Neutrophil (primary cell): ENCODE data around the gene SSUH2.

Experiments used
- H3K27ac ChIP-seq: fragments of 200-600 bp; sonication (generic); 2 replicates; pipeline ENCODE4 v1.5.1; 2016; ENCODE audit warnings: mild to moderate bottlenecking, moderate library complexity
- H3K27me3 ChIP-seq: fragments of 200-600 bp; sonication (generic); 2 replicates; pipeline ENCODE4 v1.6.0; 2016; ENCODE audit warnings: mild to moderate bottlenecking
- H3K36me3 ChIP-seq: fragments of 200-600 bp; sonication (generic); 2 replicates; pipeline ENCODE4 v1.5.1; 2017
- H3K4me1 ChIP-seq, 2 experiments: fragments of 200-600 bp in 1 of 2; sonication (generic) in 1 of 2; 1 replicate in 1 of 2; 2 replicates in 1 of 2; pipeline versions ENCODE4 v1.5.1 to v1.6.1; 2013 to 2016; ENCODE audit warnings: low read depth in 1 of 2, low read length in 1 of 2, mild to moderate bottlenecking in 1 of 2, moderate library complexity in 1 of 2; ENCODE audit not compliant: control insufficient read depth in 1 of 2, insufficient read depth in 1 of 2
- H3K4me3 ChIP-seq, 2 experiments: fragments of 200-600 bp in 1 of 2; sonication (generic) in 1 of 2; 1 replicate in 1 of 2; 2 replicates in 1 of 2; pipeline ENCODE4 v1.5.1; 2013 to 2016; ENCODE audit warnings: low read depth in 1 of 2, low read length in 1 of 2, mild to moderate bottlenecking in 1 of 2, moderate library complexity in 1 of 2
- H3K9me3 ChIP-seq: fragments of 200-600 bp; sonication (generic); 2 replicates; pipeline ENCODE4 v1.5.1; 2016
- TF ChIP-seq, protein P1 (sequence below): fragments of 200-600 bp; sonication (generic); IDR thresholded peaks from 2 replicates; pipeline ENCODE4 v1.5.1; 2016; ENCODE audit warnings: antibody characterized with exemption

The SSUH2 gene

DNA sequence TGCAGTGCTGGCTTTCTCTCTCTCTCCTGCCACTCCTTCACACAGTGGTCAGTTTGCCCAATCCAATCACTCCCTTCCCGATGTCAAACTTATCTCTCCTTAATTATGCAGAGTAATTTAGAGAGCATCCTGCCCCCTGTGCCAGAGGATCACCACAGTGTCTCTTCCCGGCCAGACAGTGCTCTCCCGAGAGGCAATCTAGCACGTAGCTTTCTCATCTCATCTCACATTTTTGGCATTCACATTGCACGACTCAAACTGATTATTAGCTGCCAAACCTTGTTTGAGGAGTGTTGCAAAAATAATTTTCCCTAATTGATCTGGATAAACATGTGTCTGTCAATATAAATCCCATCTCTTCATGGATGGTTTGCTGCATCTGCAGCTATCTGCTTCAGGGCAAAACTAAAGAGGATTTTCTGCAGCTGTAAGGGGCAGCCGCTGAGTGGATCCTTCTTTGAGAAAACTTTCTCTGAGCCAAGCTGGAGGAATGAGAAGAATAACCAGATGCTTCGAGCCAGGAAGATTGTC lies 37.8 kb downstream of the SSUH2 start:
- TF ChIP-seq, protein P1, sequence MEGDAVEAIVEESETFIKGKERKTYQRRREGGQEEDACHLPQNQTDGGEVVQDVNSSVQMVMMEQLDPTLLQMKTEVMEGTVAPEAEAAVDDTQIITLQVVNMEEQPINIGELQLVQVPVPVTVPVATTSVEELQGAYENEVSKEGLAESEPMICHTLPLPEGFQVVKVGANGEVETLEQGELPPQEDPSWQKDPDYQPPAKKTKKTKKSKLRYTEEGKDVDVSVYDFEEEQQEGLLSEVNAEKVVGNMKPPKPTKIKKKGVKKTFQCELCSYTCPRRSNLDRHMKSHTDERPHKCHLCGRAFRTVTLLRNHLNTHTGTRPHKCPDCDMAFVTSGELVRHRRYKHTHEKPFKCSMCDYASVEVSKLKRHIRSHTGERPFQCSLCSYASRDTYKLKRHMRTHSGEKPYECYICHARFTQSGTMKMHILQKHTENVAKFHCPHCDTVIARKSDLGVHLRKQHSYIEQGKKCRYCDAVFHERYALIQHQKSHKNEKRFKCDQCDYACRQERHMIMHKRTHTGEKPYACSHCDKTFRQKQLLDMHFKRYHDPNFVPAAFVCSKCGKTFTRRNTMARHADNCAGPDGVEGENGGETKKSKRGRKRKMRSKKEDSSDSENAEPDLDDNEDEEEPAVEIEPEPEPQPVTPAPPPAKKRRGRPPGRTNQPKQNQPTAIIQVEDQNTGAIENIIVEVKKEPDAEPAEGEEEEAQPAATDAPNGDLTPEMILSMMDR: no peak
- Histone ChIP-seq H3K36me3 (no peaks in the 10 kb centered on the region), H3K9me3 (no peaks in the 10 kb centered on the region), H3K4me1 (no peaks in the 10 kb centered on the region), H3K4me3 (no peak overlapping the region), H3K27ac (no peak overlapping the region), H3K27me3 (no peaks in the 10 kb centered on the region)

DNA sequence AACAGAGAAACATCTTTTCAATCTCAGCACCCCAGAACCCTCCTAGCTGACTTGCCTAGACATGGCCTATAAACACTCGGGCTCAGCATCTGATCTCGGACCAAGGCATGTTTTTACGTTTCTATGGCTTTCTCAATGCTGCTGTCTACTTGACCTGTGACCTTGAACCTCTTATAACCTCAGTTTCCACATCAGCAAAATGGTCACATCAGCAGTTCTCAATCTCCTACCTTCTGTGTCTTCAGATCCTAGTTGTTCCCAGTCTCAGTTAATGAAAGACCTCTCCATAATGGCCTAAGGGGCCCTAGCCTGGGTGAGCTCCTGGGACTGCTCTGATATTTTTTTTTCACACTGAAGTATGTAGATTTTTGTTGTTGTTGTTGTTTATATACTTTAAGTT lies 39.6 kb downstream of the SSUH2 start:
- Histone ChIP-seq H3K9me3 (no peaks in the 10 kb centered on the region), H3K4me1 (no peaks in the 10 kb centered on the region), H3K36me3 (no peaks in the 10 kb centered on the region), H3K27ac (no peak overlapping the region), H3K4me3 (no peak overlapping the region), H3K27me3 (no peaks in the 10 kb centered on the region)
- TF ChIP-seq, protein P1: no peak

DNA sequence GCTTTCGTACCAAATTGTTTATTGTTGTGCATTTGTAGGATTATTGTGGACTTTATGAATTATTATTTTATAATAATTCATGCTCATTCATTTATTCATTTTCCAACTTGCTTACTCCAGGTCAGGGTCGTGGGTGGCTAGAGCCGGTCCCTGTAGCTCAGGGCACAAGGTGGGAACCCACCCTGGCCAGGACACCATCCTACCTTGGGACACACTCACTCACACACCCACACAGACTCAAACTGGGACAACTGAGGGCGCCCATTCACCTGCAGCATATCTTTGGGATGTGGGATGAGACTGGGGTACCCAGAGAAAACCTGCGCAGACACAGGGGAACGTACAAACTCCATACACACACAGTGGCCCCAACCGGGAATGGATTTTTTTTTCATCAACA lies 40.6 kb downstream of the SSUH2 start:
- Histone ChIP-seq H3K36me3 (no peaks in the 10 kb centered on the region), H3K9me3 (no peaks in the 10 kb centered on the region), H3K27me3 (no peaks in the 10 kb centered on the region), H3K4me3 (no peak overlapping the region), H3K4me1 (no peaks in the 10 kb centered on the region), H3K27ac (no peak overlapping the region)
- TF ChIP-seq, protein P1: no peak

DNA sequence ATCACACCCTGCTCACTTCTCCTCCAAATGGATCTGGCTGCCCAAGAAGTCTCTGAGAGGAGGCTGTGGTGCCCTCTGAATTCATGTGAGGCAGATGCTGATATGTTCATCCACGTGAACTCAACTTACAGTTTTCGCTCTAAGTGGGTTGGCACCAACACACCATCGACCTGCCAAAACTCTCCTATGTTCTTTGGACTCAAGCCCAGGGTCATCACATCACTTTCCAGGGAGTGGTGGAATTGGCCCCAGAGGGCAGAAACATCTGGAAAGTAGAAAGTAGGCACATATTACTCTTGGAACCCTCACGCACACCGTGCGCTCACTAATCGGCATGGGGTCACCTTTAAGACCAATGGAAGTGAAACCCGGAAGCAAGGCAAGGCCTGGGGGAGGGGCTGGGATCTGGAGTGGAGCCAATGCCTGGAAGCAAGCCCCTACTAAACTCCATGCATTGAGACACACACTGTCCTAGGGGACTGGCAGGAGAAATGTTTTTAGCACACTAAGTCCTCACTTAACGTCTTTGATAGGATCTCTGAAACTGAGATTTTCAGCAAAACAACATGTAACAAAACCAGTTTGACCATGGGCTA lies 41.4 kb downstream of the SSUH2 start:
- no peaks in the 10 kb centered on the region for H3K27me3 ChIP-seq
- TF ChIP-seq, protein P1: no peak
- no peaks in the 10 kb centered on the region for H3K4me1 ChIP-seq
- no peaks in the 10 kb centered on the region for H3K36me3 ChIP-seq
- no peaks in the 10 kb centered on the region for H3K9me3 ChIP-seq
- H3K27ac ChIP-seq: no peak overlapping the region
- no peak overlapping the region for H3K4me3 ChIP-seq

DNA sequence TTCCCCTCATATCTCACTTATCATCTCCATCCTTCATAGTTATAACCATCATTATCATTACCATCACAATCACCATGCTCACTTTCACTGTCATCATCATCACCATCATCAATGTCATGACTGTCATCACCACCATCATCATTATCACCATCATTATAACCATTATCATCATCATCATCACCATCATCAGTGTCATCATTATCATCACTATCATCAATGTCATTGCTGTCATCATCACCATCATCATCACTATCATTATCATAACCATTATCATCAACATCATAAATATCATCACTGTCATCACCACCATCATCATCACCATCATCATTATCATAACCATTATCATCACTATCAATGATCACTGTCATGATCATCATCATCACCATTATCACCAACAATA lies 44.1 kb downstream of the SSUH2 start:
- Histone ChIP-seq H3K9me3 (no peaks in the 10 kb centered on the region), H3K27me3 (no peaks in the 10 kb centered on the region), H3K4me3 (no peak overlapping the region), H3K27ac (no peak overlapping the region), H3K36me3 (no peaks in the 10 kb centered on the region), H3K4me1 (no peaks in the 10 kb centered on the region)
- TF ChIP-seq, protein P1: no peak
